GM23248 (cell line): ENCODE results near the gene SPATA31E1.

ENCODE experiments used
- EZH2 ChIP-seq: fragments of 200-600 bp; sonication (generic); IDR thresholded peaks from 2 replicates; pipeline ENCODE4 v1.6.1; 2018; ENCODE audit warnings: antibody characterized with exemption, mild to moderate bottlenecking; ENCODE audit not compliant: insufficient read depth, poor library complexity, severe bottlenecking
- EZH2phosphoT487 ChIP-seq: fragments of 200-600 bp; sonication (generic); IDR thresholded peaks from 2 replicates; pipeline ENCODE4 v1.6.1; 2018; ENCODE audit warnings: antibody characterized with exemption, moderate library complexity, mild to moderate bottlenecking, low read depth; ENCODE audit not compliant: insufficient read depth

- TF ChIP-seq EZH2phosphoT487 (no peak), EZH2 (no peak)
These were observed 9.1 kb downstream of the SPATA31E1 start for GRCh38 chr9:87891754-87892153.
